ENCODE results near the gene IDI2.

DNA sequence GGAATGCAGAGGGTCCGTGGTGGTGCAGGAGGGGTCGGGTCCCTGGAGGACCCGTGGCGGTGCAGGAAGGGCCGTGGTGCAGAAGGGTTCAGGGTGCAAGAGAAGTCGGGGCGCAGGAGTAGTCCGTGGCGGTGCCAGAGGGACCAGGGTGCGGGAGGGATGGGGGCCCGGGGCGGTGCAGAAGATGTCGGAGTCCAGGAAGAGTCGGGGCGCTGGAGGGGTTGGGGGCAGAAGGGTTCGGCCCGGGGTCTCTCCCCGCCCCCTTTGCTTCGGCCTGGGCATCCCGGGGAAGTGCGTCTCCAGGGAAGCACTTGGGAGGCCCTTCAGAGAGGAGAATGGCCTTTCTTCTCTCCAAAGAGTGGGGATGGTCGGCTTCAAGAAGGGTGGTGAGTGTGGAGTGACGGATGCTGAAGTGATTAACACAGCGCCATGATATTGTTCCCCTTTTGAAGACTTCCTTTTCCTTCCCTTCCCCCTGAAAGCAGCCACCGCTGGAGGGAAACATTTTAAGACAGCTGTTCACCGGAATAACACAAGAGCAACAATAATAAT lies 31.5 kb upstream of the IDI2 start:
- TF ChIP-seq, protein P1, sequence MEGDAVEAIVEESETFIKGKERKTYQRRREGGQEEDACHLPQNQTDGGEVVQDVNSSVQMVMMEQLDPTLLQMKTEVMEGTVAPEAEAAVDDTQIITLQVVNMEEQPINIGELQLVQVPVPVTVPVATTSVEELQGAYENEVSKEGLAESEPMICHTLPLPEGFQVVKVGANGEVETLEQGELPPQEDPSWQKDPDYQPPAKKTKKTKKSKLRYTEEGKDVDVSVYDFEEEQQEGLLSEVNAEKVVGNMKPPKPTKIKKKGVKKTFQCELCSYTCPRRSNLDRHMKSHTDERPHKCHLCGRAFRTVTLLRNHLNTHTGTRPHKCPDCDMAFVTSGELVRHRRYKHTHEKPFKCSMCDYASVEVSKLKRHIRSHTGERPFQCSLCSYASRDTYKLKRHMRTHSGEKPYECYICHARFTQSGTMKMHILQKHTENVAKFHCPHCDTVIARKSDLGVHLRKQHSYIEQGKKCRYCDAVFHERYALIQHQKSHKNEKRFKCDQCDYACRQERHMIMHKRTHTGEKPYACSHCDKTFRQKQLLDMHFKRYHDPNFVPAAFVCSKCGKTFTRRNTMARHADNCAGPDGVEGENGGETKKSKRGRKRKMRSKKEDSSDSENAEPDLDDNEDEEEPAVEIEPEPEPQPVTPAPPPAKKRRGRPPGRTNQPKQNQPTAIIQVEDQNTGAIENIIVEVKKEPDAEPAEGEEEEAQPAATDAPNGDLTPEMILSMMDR (IDR thresholded peaks at IDR 0.05 in 2 of 3, conservative IDR thresholded peaks at IDR 0.05 in 1 of 3; ENCODE audit: borderline replicate concordance in 1 of 3, insufficient read depth in 1 of 3, low read depth in 2 of 3, low read length in 2 of 3), result no peak
- TF ChIP-seq, protein P2, sequence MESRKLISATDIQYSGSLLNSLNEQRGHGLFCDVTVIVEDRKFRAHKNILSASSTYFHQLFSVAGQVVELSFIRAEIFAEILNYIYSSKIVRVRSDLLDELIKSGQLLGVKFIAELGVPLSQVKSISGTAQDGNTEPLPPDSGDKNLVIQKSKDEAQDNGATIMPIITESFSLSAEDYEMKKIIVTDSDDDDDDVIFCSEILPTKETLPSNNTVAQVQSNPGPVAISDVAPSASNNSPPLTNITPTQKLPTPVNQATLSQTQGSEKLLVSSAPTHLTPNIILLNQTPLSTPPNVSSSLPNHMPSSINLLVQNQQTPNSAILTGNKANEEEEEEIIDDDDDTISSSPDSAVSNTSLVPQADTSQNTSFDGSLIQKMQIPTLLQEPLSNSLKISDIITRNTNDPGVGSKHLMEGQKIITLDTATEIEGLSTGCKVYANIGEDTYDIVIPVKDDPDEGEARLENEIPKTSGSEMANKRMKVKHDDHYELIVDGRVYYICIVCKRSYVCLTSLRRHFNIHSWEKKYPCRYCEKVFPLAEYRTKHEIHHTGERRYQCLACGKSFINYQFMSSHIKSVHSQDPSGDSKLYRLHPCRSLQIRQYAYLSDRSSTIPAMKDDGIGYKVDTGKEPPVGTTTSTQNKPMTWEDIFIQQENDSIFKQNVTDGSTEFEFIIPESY (IDR thresholded peaks at IDR 0.05; ENCODE audit: extremely low read depth, insufficient replicate concordance, low read length), result no peak
- no peak for TF ChIP-seq EZH2 (IDR thresholded peaks at IDR 0.05)
